Activated CD8-positive, alpha-beta memory T cell treated with anti-CD3 and anti-CD28 coated beads for 24 hours (primary cell): ENCODE results near the gene IFRD2.

Experiments used
- DNase-seq: peaks from one replicate; pipeline ENCODE4 v3.0.0-alpha.2; 2020

Gene IFRD2

GRCh38 chr3:50292159-50293078, at the start of gene IFRD2:
IFRD2 (minus strand) TSS chr3:50292429; CDS start chr3:50292274, 155 bp downstream.
- peak; percentile 93 for DNase-seq

GRCh38 chr3:50341537-50341936, 49.3 kb upstream of the IFRD2 start:
- peak; percentile 72 for DNase-seq

- peak; percentile 88 for DNase-seq
Measured at GRCh38 chr3:50340448-50341329, 48.5 kb upstream of the IFRD2 start, which contains the start of gene RASSF1. RASSF1 (minus strand) TSS chr3:50340836; CDS start chr3:50340805, 31 bp downstream.

GRCh38 chr3:50340147-50340447, 47.9 kb upstream of the IFRD2 start:
- no peak for DNase-seq

GRCh38 chr3:50339485-50340146, 47.4 kb upstream of the IFRD2 start:
- DNase-seq: peak; percentile 67

- no peak for DNase-seq
Measured at GRCh38 chr3:50338965-50339364, 46.7 kb upstream of the IFRD2 start.

- DNase-seq: peak; percentile 97
Measured at GRCh38 chr3:50337175-50337861, 45.1 kb upstream of the IFRD2 start.

- no peak for DNase-seq
Measured at GRCh38 chr3:50336452-50337174, 44.4 kb upstream of the IFRD2 start.

- DNase-seq: no peak
Measured at GRCh38 chr3:50334339-50335075, 42.3 kb upstream of the IFRD2 start.

- DNase-seq: no peak
Measured at GRCh38 chr3:50333744-50334328, 41.6 kb upstream of the IFRD2 start.

- DNase-seq: no peak
Measured at GRCh38 chr3:50331364-50331907, 39.2 kb upstream of the IFRD2 start.

- no peak for DNase-seq
Measured at GRCh38 chr3:50330330-50330729, 38.1 kb upstream of the IFRD2 start.

- peak; percentile 96 for DNase-seq
Measured at GRCh38 chr3:50327943-50328691, 35.9 kb upstream of the IFRD2 start, which contains the start of gene TUSC2. TUSC2 (minus strand) TSS chr3:50328223; CDS start chr3:50328099, 124 bp downstream.

GRCh38 chr3:50327129-50327528, 34.9 kb upstream of the IFRD2 start:
- DNase-seq: no peak

- DNase-seq: no peak
Measured at GRCh38 chr3:50326182-50326541, 33.9 kb upstream of the IFRD2 start.

- no peak for DNase-seq
Measured at GRCh38 chr3:50325497-50326181, 33.4 kb upstream of the IFRD2 start.

- no peak for DNase-seq
Measured at GRCh38 chr3:50325113-50325480, 32.9 kb upstream of the IFRD2 start.

GRCh38 chr3:50324351-50325112, 32.3 kb upstream of the IFRD2 start:
- peak; percentile 85 for DNase-seq
